GM21515 (cell line): ENCODE results near the gene IFT43.

ENCODE experiments used
- ATAC-seq: cut with Tn5 transposase; IDR thresholded peaks from one replicate; pipeline ENCODE4 v1.9.1; 2021; ENCODE audit not compliant: unreplicated experiment

IFT43 gene

GRCh38 chr14:75979648-75980565 lies 5.7 kb upstream of the IFT43 start:
- no peak for ATAC-seq

- no peak for ATAC-seq
Measured at GRCh38 chr14:75980856-75981255, 4.7 kb upstream of the IFT43 start.

DNA sequence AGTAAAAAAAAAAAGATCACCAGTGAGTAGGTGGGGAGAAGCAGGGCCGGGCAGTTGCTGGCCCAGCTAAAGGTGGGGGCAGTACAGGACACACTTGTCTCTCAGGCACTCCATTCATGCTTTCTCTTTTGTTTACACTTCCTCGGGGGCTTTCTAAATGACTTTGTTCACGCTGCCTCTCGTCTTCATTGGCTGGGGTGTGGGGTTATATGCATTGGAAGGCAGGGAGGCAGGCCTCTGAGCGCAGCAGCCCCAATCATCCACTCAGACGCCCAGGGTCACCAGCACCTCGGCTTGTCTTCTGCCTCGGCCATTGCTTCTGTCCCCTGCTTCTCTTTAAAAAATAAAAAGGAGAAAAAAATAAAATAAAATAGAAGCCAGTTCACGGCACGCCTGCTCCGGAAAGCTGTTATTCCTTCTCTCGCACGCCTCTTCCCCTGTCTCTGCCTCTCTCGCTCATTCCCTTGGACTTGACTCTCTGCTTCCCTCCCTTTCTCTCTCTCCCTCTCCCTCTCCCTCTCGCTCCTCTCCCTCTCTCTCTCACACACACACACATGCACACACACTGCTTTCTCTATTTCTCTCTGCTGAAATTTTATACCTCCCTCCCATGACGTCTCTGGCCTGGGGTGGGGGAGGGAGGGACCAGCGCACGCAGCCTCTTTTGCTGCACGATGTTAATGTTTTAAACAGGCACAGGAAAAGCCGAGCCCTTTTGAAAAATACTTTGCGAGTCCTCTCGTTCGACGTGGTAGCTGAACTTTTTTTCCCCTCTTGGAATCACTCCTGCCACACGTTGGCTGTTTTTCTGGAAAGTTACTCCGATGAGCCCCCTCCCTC lies 3.9 kb upstream of the IFT43 start, which contains the start of gene TGFB3:
Gene TGFB3, minus strand, starts transcription at position 570 of the 840 bp plus-strand sequence. CDS start 1,102 bp downstream, outside the sequence.
- peak; percentile 42 for ATAC-seq

GRCh38 chr14:75982266-75983018 lies 3.1 kb upstream of the IFT43 start:
- ATAC-seq, result peak; percentile 56

DNA sequence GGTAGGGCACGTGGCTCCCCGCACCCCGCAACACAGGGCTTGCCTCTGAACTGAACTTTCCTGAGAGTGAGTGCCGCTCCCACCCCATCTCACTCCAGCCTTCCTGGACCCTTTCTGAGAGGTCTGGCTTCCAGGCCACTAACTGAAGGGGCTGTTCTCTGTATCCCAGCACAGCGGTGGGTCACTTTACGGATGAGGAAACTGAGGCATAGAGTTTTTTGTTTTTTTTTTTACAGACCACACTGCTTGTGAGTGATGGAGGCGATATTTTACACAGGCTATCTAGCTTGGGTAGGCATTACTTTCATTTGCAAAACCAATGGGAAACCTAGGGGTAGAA lies 2.6 kb upstream of the IFT43 start:
- ATAC-seq, result no peak

DNA sequence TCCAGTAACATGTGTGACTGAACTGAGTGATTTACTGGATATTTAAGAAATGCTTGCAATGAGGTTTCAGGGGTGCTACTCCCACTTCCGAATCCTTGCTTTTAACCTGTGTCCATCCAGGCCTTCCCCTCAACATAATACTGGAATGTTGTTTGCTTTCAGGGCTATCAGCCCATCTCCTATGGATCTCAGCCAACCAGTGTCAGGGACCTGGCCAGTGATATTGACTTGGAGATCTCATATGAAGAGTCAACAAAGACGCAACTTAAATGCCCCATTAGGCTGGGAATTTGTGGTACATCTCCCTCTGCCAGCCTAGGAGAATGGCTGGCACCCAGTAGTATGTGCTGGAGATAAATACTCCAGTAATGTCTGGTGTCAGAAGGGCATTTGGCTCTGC lies 889 bp upstream of the IFT43 start:
- ATAC-seq, result no peak

DNA sequence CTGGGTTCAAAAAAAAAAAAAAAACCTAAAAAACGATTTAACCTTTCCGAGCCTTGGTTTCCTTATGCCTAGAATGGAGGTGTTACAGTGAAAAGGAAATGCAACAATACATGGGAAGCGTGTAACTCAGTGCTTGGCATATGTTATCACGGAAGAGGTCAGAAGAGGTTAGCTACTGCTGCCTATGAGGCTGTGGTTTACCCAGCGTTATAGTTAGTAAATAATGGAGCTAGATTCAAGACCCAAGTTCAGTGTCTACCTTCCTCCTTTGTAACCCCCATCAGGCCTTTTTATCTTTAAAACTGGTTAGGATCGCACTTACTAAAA lies 839 bp downstream of the IFT43 start:
- no peak for ATAC-seq

GRCh38 chr14:75987201-75987970 lies 1.8 kb downstream of the IFT43 start:
- no peak for ATAC-seq

DNA sequence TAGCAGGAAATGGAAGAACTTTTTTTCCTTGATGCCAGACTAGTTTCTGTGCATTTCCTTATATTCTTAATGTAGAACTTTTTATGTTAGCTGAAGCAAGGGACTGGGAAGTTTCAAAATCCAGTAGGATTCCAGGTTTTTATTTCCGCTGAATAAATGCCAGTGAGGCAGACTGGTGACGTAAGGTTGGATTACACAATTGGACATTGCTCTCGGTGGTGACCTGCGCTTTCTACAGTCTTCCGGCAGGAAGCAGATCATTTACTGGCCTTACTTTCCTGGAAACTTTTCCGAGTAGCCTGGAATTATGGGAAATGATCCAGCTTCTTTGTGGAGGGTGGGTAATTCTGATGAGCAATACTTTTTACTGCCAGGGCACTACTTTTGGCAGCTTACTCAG lies 3.6 kb downstream of the IFT43 start:
- ATAC-seq, result no peak

DNA sequence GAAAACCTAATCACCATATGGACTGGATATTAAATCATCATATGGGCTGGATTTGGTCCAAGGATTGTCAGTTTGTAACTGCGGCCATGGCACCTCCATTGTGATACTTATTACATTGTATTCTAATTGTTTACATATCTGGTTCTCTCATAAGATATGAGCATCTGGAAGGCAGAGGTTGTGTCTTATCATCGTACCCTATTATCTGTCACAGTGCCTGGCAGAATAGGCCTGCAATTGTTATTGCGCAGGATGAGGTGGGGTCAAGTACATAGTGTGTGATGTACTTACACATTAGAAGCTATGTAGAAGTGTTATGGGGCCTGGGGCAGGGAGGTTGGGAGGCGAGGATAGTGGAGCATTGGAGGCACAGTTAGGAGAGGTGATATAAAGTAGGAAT lies 4.7 kb downstream of the IFT43 start:
- ATAC-seq, result no peak

GRCh38 chr14:75991753-75992152 lies 6.2 kb downstream of the IFT43 start:
- ATAC-seq, result no peak

GRCh38 chr14:75993567-75994041 lies 8.0 kb downstream of the IFT43 start:
- ATAC-seq, result no peak

DNA sequence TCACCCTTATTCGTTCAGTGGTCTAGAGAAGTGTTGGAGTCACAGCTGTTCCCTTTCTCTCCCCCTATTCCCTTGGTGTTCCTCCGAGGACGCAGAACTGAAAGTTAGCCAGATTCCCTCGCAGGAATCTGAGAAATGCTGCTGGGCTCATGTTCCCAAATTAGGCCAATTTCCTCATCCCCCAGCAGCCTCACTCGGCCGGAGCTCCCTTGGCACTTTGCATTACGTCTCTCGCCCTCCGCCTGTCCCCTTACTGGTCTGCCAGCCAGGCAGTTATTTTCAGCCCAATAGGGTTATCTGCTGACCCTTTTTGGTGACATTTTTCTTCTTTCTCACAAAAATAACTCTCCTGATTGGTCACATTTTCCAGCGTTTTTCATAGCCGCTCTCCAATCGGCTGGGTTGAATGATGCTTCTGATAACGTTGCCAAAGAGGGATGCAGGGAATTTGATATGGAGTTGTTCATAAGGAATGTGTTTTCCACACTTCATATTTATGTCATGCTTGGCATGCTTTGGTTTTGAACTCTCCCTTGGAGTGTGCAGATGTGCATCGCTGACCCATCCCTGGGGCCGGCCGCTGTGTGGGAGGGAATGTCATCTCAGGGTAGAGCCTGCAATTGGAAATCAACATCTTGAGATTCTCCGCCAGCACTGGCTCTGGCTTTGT lies 9.9 kb downstream of the IFT43 start:
- ATAC-seq, result no peak

- no peak for ATAC-seq
Measured at GRCh38 chr14:75996488-75996887, 10.9 kb downstream of the IFT43 start.

GRCh38 chr14:75999511-76000190 lies 14.1 kb downstream of the IFT43 start:
- ATAC-seq, result no peak

DNA sequence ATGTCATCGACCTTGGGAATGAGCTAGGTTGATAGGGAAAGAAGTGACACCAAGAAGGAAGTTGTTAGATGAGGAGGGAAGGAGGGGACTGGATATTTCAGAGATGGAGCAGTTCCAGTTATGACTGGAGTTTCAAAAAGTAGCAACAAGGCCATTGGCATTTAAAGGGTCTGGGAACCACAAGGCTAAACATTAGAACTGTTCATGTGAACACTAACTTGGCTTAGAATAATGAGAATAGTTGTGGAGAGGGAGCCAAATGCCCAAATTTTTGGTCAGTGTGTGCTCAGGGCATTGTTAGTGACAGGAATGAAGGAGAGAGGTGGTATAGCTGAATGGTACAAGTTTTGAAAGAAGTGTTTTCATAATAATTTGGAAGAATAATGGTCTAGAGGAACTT lies 16.8 kb downstream of the IFT43 start:
- no peak for ATAC-seq

GRCh38 chr14:76006253-76006652 lies 20.7 kb downstream of the IFT43 start:
- no peak for ATAC-seq

DNA sequence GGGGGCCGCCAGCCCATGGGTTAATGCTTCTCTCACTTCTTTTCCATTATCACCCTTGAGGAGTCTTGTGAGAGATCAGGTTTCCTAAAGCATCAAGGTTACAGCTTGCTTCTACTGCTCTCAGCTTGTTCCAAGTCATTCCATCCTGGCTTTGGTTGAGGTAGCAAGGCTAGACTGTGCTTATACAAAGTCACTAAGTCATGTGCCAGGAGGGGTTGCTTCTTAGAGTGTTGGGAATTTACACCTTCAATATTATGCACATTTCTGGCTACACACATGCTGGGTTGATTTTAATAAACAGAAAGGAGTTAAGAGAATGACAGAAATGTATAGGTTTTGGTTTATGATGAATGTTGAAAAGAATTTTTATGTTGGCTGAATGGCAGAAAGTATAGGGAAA lies 21.8 kb downstream of the IFT43 start:
- ATAC-seq, result no peak

DNA sequence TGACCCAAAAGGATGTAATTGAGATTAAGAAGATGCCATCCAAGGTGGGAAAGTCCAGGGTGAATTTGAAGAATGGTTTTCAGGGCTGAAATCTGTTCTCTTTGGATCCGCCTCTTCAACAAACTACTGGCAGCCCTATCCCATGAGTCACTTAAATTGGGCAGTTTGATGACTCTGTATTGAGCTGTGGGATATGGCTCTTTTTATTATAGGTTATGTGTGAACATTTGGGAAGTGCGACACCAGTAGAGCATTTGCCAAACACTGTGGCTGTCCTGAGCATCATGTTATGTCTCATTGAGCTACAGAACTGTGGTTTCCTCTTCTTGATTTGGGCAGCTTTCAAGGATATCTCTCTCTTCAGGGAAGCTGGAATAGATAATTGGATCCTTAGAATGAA lies 22.3 kb downstream of the IFT43 start:
- ATAC-seq, result no peak
